22Rv1 (cell line): Measurements from ENCODE around the gene MYLK.

Source experiments
- ZFX ChIP-seq: fragments of 450-650 bp; IDR thresholded peaks from 2 replicates; pipeline ENCODE4 v1.6.1; 2017; ENCODE audit warnings: antibody characterized with exemption, borderline replicate concordance
- TF ChIP-seq, protein P1 (sequence below): fragments of 450-650 bp; IDR thresholded peaks from 2 replicates; pipeline ENCODE4 v1.5.1; 2017; ENCODE audit warnings: mild to moderate bottlenecking

DNA sequence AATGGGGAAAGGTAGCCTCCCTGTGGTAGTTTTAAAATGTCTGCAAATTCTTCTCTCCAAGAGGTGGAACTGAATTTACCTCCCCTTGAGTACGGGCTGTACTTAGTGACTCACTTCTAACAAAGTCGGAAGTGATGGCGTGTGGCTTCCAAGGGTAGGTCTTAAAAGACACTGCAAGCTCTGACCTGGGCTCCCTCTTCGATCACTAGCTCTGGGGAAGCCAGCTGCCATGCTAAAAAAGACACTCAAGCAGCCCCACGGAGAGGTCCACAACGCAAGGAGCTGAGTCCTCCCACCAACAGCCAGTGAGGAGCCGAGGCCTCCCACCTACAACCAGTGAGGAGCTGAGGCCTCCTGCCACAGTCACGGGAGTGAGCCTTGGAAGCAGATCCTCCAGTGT is 177.3 kb downstream of the MYLK start:
- TF ChIP-seq, protein P1, sequence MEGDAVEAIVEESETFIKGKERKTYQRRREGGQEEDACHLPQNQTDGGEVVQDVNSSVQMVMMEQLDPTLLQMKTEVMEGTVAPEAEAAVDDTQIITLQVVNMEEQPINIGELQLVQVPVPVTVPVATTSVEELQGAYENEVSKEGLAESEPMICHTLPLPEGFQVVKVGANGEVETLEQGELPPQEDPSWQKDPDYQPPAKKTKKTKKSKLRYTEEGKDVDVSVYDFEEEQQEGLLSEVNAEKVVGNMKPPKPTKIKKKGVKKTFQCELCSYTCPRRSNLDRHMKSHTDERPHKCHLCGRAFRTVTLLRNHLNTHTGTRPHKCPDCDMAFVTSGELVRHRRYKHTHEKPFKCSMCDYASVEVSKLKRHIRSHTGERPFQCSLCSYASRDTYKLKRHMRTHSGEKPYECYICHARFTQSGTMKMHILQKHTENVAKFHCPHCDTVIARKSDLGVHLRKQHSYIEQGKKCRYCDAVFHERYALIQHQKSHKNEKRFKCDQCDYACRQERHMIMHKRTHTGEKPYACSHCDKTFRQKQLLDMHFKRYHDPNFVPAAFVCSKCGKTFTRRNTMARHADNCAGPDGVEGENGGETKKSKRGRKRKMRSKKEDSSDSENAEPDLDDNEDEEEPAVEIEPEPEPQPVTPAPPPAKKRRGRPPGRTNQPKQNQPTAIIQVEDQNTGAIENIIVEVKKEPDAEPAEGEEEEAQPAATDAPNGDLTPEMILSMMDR: no peak
- no peak for TF ChIP-seq ZFX
